Measurements from ENCODE around the gene PATZ1. TPM values are rescaled to one million over a fixed set of nuclear protein-coding genes. Genes with fewer than 3 reads are reported as not detected.

Gene PATZ1
- total and polyA plus RNA-seq, 2 experiments from 2014 or later, result 23.8 to 25.1 TPM

- H3K4me2 ChIP-seq, result no peak overlapping the region
- no peaks in the 10 kb centered on the region for H3K9me2 ChIP-seq (replicated peaks; ENCODE audit: insufficient read depth)
- no peaks in the 10 kb centered on the region for H4K20me1 ChIP-seq (ENCODE audit: insufficient read depth, poor library complexity, severe bottlenecking)
- 50% methylated on average over 3 of the region's 3 CpGs for WGBS (ENCODE audit: low lambda C conversion rate, missing lambda C conversion rate)
- H3K27me3 ChIP-seq, result no peaks in the 10 kb centered on the region
- no peak for TF ChIP-seq EZH2phosphoT487 (IDR thresholded peaks at IDR 0.05; ENCODE audit: low read depth, severe bottlenecking, unreplicated experiment)
- TF ChIP-seq EZH2 (IDR thresholded peaks at IDR 0.05; ENCODE audit: borderline replicate concordance), result no peak
- no peak for TF ChIP-seq CTCF (IDR thresholded peaks at IDR 0.05; ENCODE audit: poor library complexity)
- H3K79me2 ChIP-seq, result no peaks in the 10 kb centered on the region
- peak overlapping the region; percentile 54 for H3K27ac ChIP-seq
- no peaks in the 10 kb centered on the region for H3K9me3 ChIP-seq (ENCODE audit: low read depth)
- no peaks in the 10 kb centered on the region for H3K36me3 ChIP-seq (replicated peaks; ENCODE audit: insufficient read depth, low read depth)
- no peak for DNase-seq (ENCODE audit: low spot score)
- H2AFZ ChIP-seq, result no peak overlapping the region
- H3K4me3 ChIP-seq, result no peak overlapping the region
- H3K4me1 ChIP-seq (ENCODE audit: insufficient read depth), result peaks cover 9% of the 10 kb centered on the region
Measured at GRCh38 chr22:31284281-31285155, 61.6 kb downstream of the PATZ1 start.

- H3K4me2 ChIP-seq, result no peak overlapping the region
- H3K9me2 ChIP-seq (replicated peaks; ENCODE audit: insufficient read depth), result no peaks in the 10 kb centered on the region
- H3K9me3 ChIP-seq (ENCODE audit: low read depth), result no peaks in the 10 kb centered on the region
- H3K4me3 ChIP-seq, result no peak overlapping the region
- H3K4me1 ChIP-seq (ENCODE audit: insufficient read depth), result peaks cover 9% of the 10 kb centered on the region
- TF ChIP-seq CTCF (IDR thresholded peaks at IDR 0.05; ENCODE audit: poor library complexity), result no peak
- TF ChIP-seq EZH2phosphoT487 (IDR thresholded peaks at IDR 0.05; ENCODE audit: low read depth, severe bottlenecking, unreplicated experiment), result no peak
- TF ChIP-seq EZH2 (IDR thresholded peaks at IDR 0.05; ENCODE audit: borderline replicate concordance), result no peak
- no peak overlapping the region for H2AFZ ChIP-seq
- H3K27ac ChIP-seq, result no peak overlapping the region
- no peaks in the 10 kb centered on the region for H3K79me2 ChIP-seq
- WGBS (ENCODE audit: low lambda C conversion rate, missing lambda C conversion rate), result 86% methylated on average over 7 of the region's 8 CpGs
- H3K36me3 ChIP-seq (replicated peaks; ENCODE audit: insufficient read depth, low read depth), result no peaks in the 10 kb centered on the region
- H4K20me1 ChIP-seq (ENCODE audit: insufficient read depth, poor library complexity, severe bottlenecking), result no peaks in the 10 kb centered on the region
- H3K27me3 ChIP-seq, result no peaks in the 10 kb centered on the region
- no peak for DNase-seq (ENCODE audit: low spot score)
Measured at GRCh38 chr22:31282748-31283468, 63.2 kb downstream of the PATZ1 start.

GRCh38 chr22:31281733-31282132 lies 64.4 kb downstream of the PATZ1 start:
- TF ChIP-seq EZH2phosphoT487 (IDR thresholded peaks at IDR 0.05; ENCODE audit: low read depth, severe bottlenecking, unreplicated experiment), result no peak
- TF ChIP-seq CTCF (IDR thresholded peaks at IDR 0.05; ENCODE audit: poor library complexity), result no peak
- TF ChIP-seq EZH2 (IDR thresholded peaks at IDR 0.05; ENCODE audit: borderline replicate concordance), result no peak
- 71% methylated on average over 4 of the region's 4 CpGs for WGBS (ENCODE audit: low lambda C conversion rate, missing lambda C conversion rate)
- no peaks in the 10 kb centered on the region for H3K36me3 ChIP-seq (replicated peaks; ENCODE audit: insufficient read depth, low read depth)
- no peak overlapping the region for H2AFZ ChIP-seq
- no peak overlapping the region for H3K27ac ChIP-seq
- no peaks in the 10 kb centered on the region for H3K27me3 ChIP-seq
- no peak overlapping the region for H3K4me2 ChIP-seq
- H3K9me2 ChIP-seq (replicated peaks; ENCODE audit: insufficient read depth), result no peaks in the 10 kb centered on the region
- peaks cover 9% of the 10 kb centered on the region for H3K4me1 ChIP-seq (ENCODE audit: insufficient read depth)
- H3K4me3 ChIP-seq, result no peak overlapping the region
- no peak for DNase-seq (ENCODE audit: low spot score)
- H3K9me3 ChIP-seq (ENCODE audit: low read depth), result no peaks in the 10 kb centered on the region
- no peaks in the 10 kb centered on the region for H3K79me2 ChIP-seq
- H4K20me1 ChIP-seq (ENCODE audit: insufficient read depth, poor library complexity, severe bottlenecking), result no peaks in the 10 kb centered on the region
